ENCODE results near the gene RPSA.

RPSA gene

GRCh38 chr3:39388741-39389248 lies 17.7 kb upstream of the RPSA start:
- no peak for ATAC-seq
- TF ChIP-seq ZNF565 (CRISPR knock-in tag; conservative IDR thresholded peaks at IDR 0.05; ENCODE audit: low read depth): no peak
- TF ChIP-seq OSR1 (CRISPR knock-in tag; IDR thresholded peaks at IDR 0.05): no peak
- no peak for TF ChIP-seq ZFP30 (CRISPR knock-in tag; IDR thresholded peaks at IDR 0.05)
- TF ChIP-seq PATZ1 (CRISPR knock-in tag; IDR thresholded peaks at IDR 0.05; ENCODE audit: borderline replicate concordance): no peak
- TF ChIP-seq, protein P1, sequence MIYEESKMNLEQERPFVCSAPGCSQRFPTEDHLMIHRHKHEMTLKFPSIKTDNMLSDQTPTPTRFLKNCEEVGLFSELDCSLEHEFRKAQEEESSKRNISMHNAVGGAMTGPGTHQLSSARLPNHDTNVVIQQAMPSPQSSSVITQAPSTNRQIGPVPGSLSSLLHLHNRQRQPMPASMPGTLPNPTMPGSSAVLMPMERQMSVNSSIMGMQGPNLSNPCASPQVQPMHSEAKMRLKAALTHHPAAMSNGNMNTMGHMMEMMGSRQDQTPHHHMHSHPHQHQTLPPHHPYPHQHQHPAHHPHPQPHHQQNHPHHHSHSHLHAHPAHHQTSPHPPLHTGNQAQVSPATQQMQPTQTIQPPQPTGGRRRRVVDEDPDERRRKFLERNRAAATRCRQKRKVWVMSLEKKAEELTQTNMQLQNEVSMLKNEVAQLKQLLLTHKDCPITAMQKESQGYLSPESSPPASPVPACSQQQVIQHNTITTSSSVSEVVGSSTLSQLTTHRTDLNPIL (CRISPR knock-in tag; IDR thresholded peaks at IDR 0.05; ENCODE audit: low read depth): no peak
- TF ChIP-seq CSDC2 (CRISPR knock-in tag; IDR thresholded peaks at IDR 0.05): no peak
- no peak for TF ChIP-seq TCF4 (CRISPR knock-in tag; IDR thresholded peaks at IDR 0.05; ENCODE audit: borderline replicate concordance)
- no peak for TF ChIP-seq ARNTL (CRISPR knock-in tag; IDR thresholded peaks at IDR 0.05; ENCODE audit: borderline replicate concordance, low read depth)
- no peak for TF ChIP-seq ISL1 (CRISPR knock-in tag; IDR thresholded peaks at IDR 0.05)
- no peak for TF ChIP-seq ZC3H10 (CRISPR knock-in tag; IDR thresholded peaks at IDR 0.05)
- no peak for TF ChIP-seq TOX (CRISPR knock-in tag; IDR thresholded peaks at IDR 0.05; ENCODE audit: borderline replicate concordance)
- no peak for TF ChIP-seq SNAI2 (CRISPR knock-in tag; IDR thresholded peaks at IDR 0.05)
- no peak for TF ChIP-seq ZFP3 (CRISPR knock-in tag; IDR thresholded peaks at IDR 0.05)

- ATAC-seq: no peak
- no peak for TF ChIP-seq ZNF565 (CRISPR knock-in tag; conservative IDR thresholded peaks at IDR 0.05; ENCODE audit: low read depth)
These were observed 16.3 kb upstream of the RPSA start for GRCh38 chr3:39390181-39390580.

DNA sequence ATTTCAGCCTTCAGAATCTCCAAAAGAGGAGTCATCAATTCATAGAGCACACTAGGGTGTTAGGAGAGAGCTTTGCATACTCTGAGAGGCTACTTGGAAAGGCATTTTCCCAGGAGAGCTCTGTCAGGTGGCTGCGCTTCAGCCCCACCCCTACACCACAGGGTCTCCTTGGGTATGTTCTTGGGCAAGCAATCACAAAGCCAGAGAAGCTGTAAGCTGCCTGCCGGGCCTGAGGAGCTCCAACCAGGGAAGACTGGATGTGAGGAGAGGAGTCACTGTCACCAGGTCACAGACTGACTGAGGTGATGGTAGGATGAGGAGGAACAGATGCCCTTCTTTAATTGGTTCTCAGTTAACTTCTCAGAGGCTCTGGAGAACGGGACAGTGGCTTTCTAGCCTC lies 9.8 kb upstream of the RPSA start:
- TF ChIP-seq ZNF8 (CRISPR knock-in tag; IDR thresholded peaks at IDR 0.05) (no peak), ARNTL (CRISPR knock-in tag; IDR thresholded peaks at IDR 0.05; ENCODE audit: borderline replicate concordance, low read depth) (no peak), BACH2 (CRISPR knock-in tag; IDR thresholded peaks at IDR 0.05; ENCODE audit: borderline replicate concordance) (no peak), ZFP30 (CRISPR knock-in tag; IDR thresholded peaks at IDR 0.05) (no peak), ZNF565 (CRISPR knock-in tag; conservative IDR thresholded peaks at IDR 0.05; ENCODE audit: low read depth) (no peak), ISL1 (CRISPR knock-in tag; IDR thresholded peaks at IDR 0.05) (no peak), POU6F1 (CRISPR knock-in tag; IDR thresholded peaks at IDR 0.05; ENCODE audit: borderline replicate concordance, low read depth) (no peak)
- TF ChIP-seq, protein P1 (CRISPR knock-in tag; IDR thresholded peaks at IDR 0.05; ENCODE audit: low read depth): no peak
- ATAC-seq: no peak

GRCh38 chr3:39398700-39399099 lies 7.8 kb upstream of the RPSA start:
- ATAC-seq: no peak
- no peak for TF ChIP-seq ZFP3 (CRISPR knock-in tag; IDR thresholded peaks at IDR 0.05)
- no peak for TF ChIP-seq TSHZ2 (CRISPR knock-in tag; IDR thresholded peaks at IDR 0.05)
- TF ChIP-seq TOX (CRISPR knock-in tag; IDR thresholded peaks at IDR 0.05; ENCODE audit: borderline replicate concordance): no peak
- no peak for TF ChIP-seq RARB (CRISPR knock-in tag; IDR thresholded peaks at IDR 0.05)
- TF ChIP-seq SNAI2 (CRISPR knock-in tag; IDR thresholded peaks at IDR 0.05): no peak
- TF ChIP-seq ZC3H10 (CRISPR knock-in tag; IDR thresholded peaks at IDR 0.05): no peak
- no peak for TF ChIP-seq CSDC2 (CRISPR knock-in tag; IDR thresholded peaks at IDR 0.05)
- TF ChIP-seq PPARA (CRISPR knock-in tag; IDR thresholded peaks at IDR 0.05; ENCODE audit: borderline replicate concordance): no peak
- TF ChIP-seq ESRRG (CRISPR knock-in tag; IDR thresholded peaks at IDR 0.05): no peak
- no peak for TF ChIP-seq ZNF8 (CRISPR knock-in tag; IDR thresholded peaks at IDR 0.05)
- TF ChIP-seq BACH2 (CRISPR knock-in tag; IDR thresholded peaks at IDR 0.05; ENCODE audit: borderline replicate concordance): no peak
- TF ChIP-seq ZFP30 (CRISPR knock-in tag; IDR thresholded peaks at IDR 0.05): no peak
- no peak for TF ChIP-seq OSR1 (CRISPR knock-in tag; IDR thresholded peaks at IDR 0.05)
- TF ChIP-seq, protein P1 (CRISPR knock-in tag; IDR thresholded peaks at IDR 0.05; ENCODE audit: low read depth): no peak
- TF ChIP-seq GLIS3 (CRISPR knock-in tag; IDR thresholded peaks at IDR 0.05): no peak
- TF ChIP-seq POU6F1 (CRISPR knock-in tag; IDR thresholded peaks at IDR 0.05; ENCODE audit: borderline replicate concordance, low read depth): no peak

Data from SK-N-SH treated with all-trans-retinoic acid at 6 μM for 48 hours (cell line).